NCI-H1694 treated with DMSO at 0.1 percent for 48 hours (cell line): ENCODE measurements around the gene SIM1.
"Not testable (repeated sequence)": the region's sequence is repeated elsewhere in the genome, so short reads cannot be mapped to it uniquely, and the experiment has no call there.

Experiments used
- DNase-seq: peaks from one replicate; lab custom pipeline; 2025; lab: John Stamatoyannopoulos, UW

The SIM1 gene

GRCh38 chr6:100426744-100427338 is 37.9 kb downstream of the SIM1 start:
- no peak for DNase-seq

GRCh38 chr6:100426241-100426640 is 38.5 kb downstream of the SIM1 start:
- DNase-seq, result no peak

- no peak for DNase-seq
Measured at GRCh38 chr6:100420711-100421110, 44.0 kb downstream of the SIM1 start.

- DNase-seq, result no peak
Measured at GRCh38 chr6:100417036-100417435, 47.7 kb downstream of the SIM1 start.

- no peak for DNase-seq
Measured at GRCh38 chr6:100415768-100416167, 49.0 kb downstream of the SIM1 start.

- DNase-seq, result no peak
Measured at GRCh38 chr6:100412872-100413271, 51.8 kb downstream of the SIM1 start.

GRCh38 chr6:100404051-100404450 is 60.7 kb downstream of the SIM1 start:
- no peak for DNase-seq

GRCh38 chr6:100393493-100393892 is 71.2 kb downstream of the SIM1 start:
- no peak for DNase-seq

- DNase-seq, result no peak
Measured at GRCh38 chr6:100392423-100392822, 72.3 kb downstream of the SIM1 start.

- DNase-seq, result no peak
Measured at GRCh38 chr6:100388868-100389519, 75.7 kb downstream of the SIM1 start.

- no peak for DNase-seq
Measured at GRCh38 chr6:100382767-100383195, 81.9 kb downstream of the SIM1 start.

- DNase-seq, result no peak
Measured at GRCh38 chr6:100382031-100382430, 82.7 kb downstream of the SIM1 start.

GRCh38 chr6:100381111-100381510 is 83.6 kb downstream of the SIM1 start:
- DNase-seq, result no peak

- DNase-seq, result no peak
Measured at GRCh38 chr6:100379386-100379785, 85.3 kb downstream of the SIM1 start.

GRCh38 chr6:100378576-100378975 is 86.1 kb downstream of the SIM1 start:
- DNase-seq, result no peak

GRCh38 chr6:100376103-100376502 is 88.6 kb downstream of the SIM1 start:
- DNase-seq, result no peak

- DNase-seq, result no peak
Measured at GRCh38 chr6:100372326-100373091, 92.2 kb downstream of the SIM1 start.

- DNase-seq, result no peak
Measured at GRCh38 chr6:100371591-100371990, 93.1 kb downstream of the SIM1 start.

- DNase-seq, result no peak
Measured at GRCh38 chr6:100370265-100370664, 94.5 kb downstream of the SIM1 start.

- DNase-seq, result no peak
Measured at GRCh38 chr6:100366419-100366818, 98.3 kb downstream of the SIM1 start.

- DNase-seq, result no peak
Measured at GRCh38 chr6:100363651-100364050, 101.1 kb downstream of the SIM1 start.

- not testable (repeated sequence) for DNase-seq
Measured at GRCh38 chr6:100354736-100355641, 109.7 kb downstream of the SIM1 start.
